C4-2B (cell line): Measurements from ENCODE around the gene GFOD1.
A peak's percentile ranks its signal among the peaks of the same experiment; 100 is the strongest.

Experiments used
- H3K27ac ChIP-seq: fragments of 450-650 bp; 2 replicates; pipeline ENCODE4 v1.5.1; 2017
- ZFX ChIP-seq: fragments of 450-650 bp; IDR thresholded peaks from 2 replicates; pipeline ENCODE4 v1.6.1; 2017
- TF ChIP-seq, protein P1 (sequence below): fragments of 450-650 bp; conservative IDR thresholded peaks from 2 replicates; pipeline ENCODE4 v1.5.1; 2017; ENCODE audit warnings: mild to moderate bottlenecking

Gene GFOD1

DNA sequence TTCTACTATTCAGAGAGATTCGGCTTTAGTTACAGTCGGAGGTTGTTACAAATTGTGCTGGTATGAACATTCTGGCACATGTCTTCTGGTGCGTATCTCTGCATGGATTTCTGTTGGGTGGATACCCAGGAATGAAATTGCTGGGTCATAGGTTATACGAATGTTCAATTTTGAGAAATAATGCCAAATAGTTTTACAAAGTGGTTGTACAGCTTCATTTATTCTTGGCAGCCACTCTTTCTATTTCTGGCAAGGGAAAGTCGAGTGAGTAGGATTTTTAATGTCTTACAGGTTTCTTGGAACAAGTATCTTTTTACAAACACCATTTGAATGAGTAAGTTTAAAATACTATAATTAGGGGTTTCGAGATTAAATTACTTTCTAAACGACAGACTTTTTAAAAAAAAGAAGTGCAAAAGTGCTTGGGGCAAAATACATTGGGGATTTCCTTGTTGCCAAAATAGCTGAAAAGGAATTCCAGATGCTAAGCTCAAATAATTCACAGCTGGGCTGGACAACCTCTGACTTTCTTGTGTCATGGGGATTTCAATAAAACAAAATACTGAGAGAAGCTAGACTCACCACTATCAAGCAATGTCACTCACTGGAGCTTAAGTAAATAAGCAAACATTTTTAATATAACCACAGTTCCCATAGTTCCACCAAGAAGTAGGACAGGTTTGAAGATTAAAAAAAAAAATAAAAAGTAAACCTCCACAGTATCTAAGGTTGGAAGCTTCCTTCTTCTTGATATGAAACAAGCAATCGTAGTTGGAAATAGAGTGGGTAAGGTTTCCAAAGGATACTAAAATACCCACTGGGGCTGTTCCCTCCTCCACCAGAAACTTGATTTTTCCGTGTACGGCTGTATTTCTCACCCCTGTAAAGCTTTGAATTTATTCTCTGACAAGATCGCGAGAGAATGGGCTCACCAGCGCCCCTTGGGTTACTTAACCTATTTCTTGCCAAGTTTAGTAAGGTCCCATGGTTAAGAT lies 21.6 kb upstream of the GFOD1 start:
- TF ChIP-seq, protein P1, sequence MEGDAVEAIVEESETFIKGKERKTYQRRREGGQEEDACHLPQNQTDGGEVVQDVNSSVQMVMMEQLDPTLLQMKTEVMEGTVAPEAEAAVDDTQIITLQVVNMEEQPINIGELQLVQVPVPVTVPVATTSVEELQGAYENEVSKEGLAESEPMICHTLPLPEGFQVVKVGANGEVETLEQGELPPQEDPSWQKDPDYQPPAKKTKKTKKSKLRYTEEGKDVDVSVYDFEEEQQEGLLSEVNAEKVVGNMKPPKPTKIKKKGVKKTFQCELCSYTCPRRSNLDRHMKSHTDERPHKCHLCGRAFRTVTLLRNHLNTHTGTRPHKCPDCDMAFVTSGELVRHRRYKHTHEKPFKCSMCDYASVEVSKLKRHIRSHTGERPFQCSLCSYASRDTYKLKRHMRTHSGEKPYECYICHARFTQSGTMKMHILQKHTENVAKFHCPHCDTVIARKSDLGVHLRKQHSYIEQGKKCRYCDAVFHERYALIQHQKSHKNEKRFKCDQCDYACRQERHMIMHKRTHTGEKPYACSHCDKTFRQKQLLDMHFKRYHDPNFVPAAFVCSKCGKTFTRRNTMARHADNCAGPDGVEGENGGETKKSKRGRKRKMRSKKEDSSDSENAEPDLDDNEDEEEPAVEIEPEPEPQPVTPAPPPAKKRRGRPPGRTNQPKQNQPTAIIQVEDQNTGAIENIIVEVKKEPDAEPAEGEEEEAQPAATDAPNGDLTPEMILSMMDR, result no peak; the same call in 1 of the 2 replicates
- no peak for TF ChIP-seq ZFX
- H3K27ac ChIP-seq, result no peak overlapping the region

DNA sequence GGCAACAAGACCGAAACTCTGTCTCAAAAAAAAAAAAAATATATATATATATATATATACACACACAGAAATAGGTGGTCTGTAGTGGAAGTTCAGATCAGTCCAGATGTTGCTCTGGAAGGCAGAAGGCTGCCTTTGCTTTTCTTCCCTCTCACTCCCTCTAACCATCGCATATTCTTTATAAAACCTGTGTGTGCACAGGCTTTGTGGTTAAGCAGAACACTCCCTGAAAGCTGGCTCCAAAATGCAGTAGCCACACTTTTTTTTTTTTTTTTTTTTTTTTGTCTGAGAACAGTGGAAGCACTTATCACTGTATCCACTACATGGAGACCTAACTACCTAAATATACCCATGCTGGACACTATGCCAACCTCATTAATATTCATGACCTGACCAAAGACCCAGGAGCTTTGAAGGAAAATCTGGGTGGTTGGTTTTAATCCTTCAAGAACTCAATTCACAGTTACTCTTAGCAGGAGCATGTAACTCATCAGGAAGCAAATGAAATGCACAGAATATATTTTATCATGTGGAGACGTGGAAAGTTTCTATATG lies 20.0 kb upstream of the GFOD1 start:
- TF ChIP-seq, protein P1, result no peak
- TF ChIP-seq ZFX, result no peak
- H3K27ac ChIP-seq, result no peak overlapping the region

DNA sequence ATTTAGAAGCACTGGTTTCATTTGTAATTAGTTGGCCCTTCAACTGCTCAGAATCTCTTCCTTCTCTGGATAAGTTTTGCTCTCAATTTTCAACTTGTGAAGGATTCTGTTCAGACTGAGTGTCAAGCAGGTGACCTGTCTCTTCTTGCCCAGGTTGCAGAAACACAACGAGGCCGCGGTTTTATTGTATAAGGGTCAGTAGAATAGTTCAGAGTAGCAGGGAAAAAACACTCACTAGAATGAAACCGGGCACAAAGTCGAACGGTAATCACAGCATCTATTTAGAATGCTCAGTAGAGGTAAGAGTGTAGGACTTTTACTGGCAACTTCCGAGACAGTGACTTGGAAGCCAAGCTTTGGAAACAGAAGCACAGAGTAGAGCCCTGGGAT lies 17.9 kb upstream of the GFOD1 start:
- peak overlapping the region; percentile 5; the same call in 1 of the 2 replicates for H3K27ac ChIP-seq
- TF ChIP-seq ZFX, result no peak
- TF ChIP-seq, protein P1, result no peak

DNA sequence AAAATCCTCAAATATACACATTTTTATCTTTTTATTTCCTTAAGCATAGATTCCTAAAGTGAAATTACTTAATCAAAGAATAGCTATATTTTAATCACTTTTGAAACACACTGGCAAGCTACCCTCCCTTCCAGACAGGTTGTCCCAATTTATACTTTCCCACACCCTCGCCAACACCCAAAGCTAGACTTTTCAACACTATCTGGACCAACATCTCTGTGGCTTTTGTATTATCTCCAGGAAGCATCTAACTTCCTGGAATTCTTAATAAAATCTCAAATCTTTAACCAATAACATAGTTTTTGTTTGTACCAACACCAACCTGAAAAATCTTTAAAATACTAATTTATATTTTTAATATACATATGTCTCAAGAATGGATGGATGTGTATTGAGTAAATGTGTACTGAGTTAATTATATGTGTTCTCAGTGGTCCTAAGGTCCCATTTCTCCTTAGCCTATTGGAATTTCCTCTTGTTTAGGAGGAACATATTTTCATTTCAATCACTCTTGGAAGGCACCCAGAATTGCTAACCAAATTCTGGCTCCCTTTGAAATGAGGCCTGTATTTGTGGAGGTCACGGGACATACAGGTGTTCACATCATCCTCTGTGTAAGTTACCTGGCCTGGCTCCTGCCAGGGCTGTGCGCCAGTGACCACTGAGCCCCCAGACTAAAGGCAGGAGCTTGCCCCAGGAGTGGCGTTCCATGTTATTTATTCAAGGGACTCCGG lies 17.4 kb upstream of the GFOD1 start:
- H3K27ac ChIP-seq, result peak overlapping the region; percentile 5; the same call in 1 of the 2 replicates
- TF ChIP-seq, protein P1, result no peak
- no peak for TF ChIP-seq ZFX

DNA sequence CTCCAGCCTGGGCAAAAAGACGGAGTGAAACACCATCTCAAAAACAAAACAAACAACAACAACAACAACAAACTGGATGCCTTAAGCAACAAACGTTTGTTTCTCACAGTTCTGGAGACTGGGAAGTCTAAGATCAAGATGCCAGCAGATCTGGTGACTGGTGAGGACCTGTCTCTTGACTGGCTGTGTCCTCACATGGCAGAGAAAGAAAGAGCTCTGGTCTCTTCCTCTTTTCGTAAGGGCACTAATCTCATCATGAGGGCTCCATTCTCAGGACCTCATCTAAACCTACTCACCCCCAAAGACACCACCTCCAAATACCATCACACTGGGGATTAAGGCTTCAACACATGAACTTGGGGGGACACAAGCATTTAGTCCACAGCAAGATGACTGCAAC lies 13.5 kb upstream of the GFOD1 start:
- H3K27ac ChIP-seq, result no peak overlapping the region
- no peak for TF ChIP-seq ZFX
- TF ChIP-seq, protein P1, result no peak

DNA sequence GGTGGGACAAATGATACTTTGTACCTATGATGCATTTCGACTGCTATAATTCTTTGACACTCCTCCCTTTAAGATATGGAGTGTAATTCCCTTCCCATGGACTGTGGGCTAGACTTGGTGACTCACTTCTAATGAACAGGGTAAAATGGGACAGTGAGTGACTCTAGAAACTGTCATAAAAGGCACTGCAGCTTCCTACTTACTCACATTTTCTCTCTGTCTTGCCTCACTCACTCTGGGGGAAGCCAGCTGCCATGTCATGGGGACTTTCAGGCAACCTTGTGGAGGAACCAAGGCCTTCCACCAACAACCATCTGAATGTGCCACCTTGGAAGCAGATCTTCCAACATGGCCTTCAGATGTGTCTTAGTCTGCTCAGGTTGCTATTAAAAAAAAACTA lies 12.9 kb upstream of the GFOD1 start:
- H3K27ac ChIP-seq, result no peak overlapping the region
- TF ChIP-seq, protein P1, result no peak
- TF ChIP-seq ZFX, result no peak
